Astrocyte (in vitro differentiated cells and primary cell): ENCODE results near the gene PCDHA3.
"Not testable (repeated sequence)": the region's sequence is repeated elsewhere in the genome, so short reads cannot be mapped to it uniquely, and the experiment has no call there.

ENCODE experiments used
- CTCF ChIP-seq: IDR thresholded peaks from 2 replicates; pipeline ENCODE4 v1.5.1; 2011; ENCODE audit warnings: low read depth, mild to moderate bottlenecking, inconsistent platforms, low read length, moderate library complexity; ENCODE audit not compliant: insufficient read depth
- EZH2 ChIP-seq: IDR thresholded peaks from 2 replicates; pipeline ENCODE4 v1.6.1; 2012; ENCODE audit warnings: mild to moderate bottlenecking, low read length, inconsistent platforms; ENCODE audit not compliant: insufficient read depth

GRCh38 chr5:140848139-140849102 is 47.6 kb downstream of the PCDHA3 start, which contains the start of gene PCDHA9:
- not testable (repeated sequence) for TF ChIP-seq CTCF, EZH2
